Uterus (tissue), 2 donors: ENCODE results near the gene TOM1.

Source experiments
- POLR2A ChIP-seq, 2 donors: fragments of 450-650 bp; IDR thresholded peaks; one replicate each; pipeline ENCODE4 v1.6.1; 2016; ENCODE audit warnings: antibody characterized with exemption in 2 of 2, mild to moderate bottlenecking in 1 of 2, moderate library complexity in 1 of 2
- TF ChIP-seq, protein P1 (sequence below), 4 experiments: fragments of 200-600 bp in 2 of 4; fragments of 450-650 bp in 2 of 4; sonication (generic) in 2 of 4; IDR thresholded peaks; one replicate each; pipeline ENCODE4 v1.5.1; 2016 to 2019; ENCODE audit warnings: antibody characterized with exemption in 4 of 4, mild to moderate bottlenecking in 2 of 4, moderate library complexity in 1 of 4

DNA sequence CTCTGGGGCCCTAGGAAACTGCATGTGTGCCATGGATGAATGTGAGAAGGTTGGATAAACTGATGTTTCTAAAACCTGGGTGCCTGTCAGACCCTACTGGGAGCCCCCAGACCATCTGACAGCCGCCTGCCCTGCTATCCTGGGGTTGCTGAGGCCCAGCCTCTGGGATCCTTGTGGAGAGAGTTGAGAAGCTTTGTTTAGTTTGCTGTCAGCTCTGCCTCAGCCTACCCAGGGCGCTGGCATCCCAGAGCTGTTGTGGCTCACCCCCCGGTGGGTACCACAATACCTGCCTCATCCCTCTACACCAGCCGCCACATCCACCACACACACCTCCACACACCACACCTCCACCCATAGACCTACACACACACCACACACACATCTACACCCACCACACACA lies 42.7 kb downstream of the TOM1 start:
- TF ChIP-seq, protein P1, sequence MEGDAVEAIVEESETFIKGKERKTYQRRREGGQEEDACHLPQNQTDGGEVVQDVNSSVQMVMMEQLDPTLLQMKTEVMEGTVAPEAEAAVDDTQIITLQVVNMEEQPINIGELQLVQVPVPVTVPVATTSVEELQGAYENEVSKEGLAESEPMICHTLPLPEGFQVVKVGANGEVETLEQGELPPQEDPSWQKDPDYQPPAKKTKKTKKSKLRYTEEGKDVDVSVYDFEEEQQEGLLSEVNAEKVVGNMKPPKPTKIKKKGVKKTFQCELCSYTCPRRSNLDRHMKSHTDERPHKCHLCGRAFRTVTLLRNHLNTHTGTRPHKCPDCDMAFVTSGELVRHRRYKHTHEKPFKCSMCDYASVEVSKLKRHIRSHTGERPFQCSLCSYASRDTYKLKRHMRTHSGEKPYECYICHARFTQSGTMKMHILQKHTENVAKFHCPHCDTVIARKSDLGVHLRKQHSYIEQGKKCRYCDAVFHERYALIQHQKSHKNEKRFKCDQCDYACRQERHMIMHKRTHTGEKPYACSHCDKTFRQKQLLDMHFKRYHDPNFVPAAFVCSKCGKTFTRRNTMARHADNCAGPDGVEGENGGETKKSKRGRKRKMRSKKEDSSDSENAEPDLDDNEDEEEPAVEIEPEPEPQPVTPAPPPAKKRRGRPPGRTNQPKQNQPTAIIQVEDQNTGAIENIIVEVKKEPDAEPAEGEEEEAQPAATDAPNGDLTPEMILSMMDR (IDR thresholded peaks at IDR 0.05) = no peak
- no peak for TF ChIP-seq POLR2A (IDR thresholded peaks at IDR 0.05)
